Thyroid gland (tissue), 4 donors: ENCODE results near the gene STRIP2.

Experiments used
- POLR2A ChIP-seq, 2 donors: fragments of 450-650 bp; IDR thresholded peaks; one replicate each; pipeline ENCODE4 v1.6.1; 2017; ENCODE audit warnings: antibody characterized with exemption in 2 of 2, mild to moderate bottlenecking in 2 of 2, moderate library complexity in 1 of 2
- TF ChIP-seq, protein P1 (sequence below), 6 experiments: fragments of 200-600 bp in 3 of 6; fragments of 450-650 bp in 3 of 6; sonication (generic) in 3 of 6; IDR thresholded peaks; one replicate each; pipeline ENCODE4 v1.5.1; 2016 to 2019; ENCODE audit warnings: antibody characterized with exemption in 6 of 6, mild to moderate bottlenecking in 2 of 6, inconsistent platforms in 1 of 6, moderate library complexity in 1 of 6

DNA sequence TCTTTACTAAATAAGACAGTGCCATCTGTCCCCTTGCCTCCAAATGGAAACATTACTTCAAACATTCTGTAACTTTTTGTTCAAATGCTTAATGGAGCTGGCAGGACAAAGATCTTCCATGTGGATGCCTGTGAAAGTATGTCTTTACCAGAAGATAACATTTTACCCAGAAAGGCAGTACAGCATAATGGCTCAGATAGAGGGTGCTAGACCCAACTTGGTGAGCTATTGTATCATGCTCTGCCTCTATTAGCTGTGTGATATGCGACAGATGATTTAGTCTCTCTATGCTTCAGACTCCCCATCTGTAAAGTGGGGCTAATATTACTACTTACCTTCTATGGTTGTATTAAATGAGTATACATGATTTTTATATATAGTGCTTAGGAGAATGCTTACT, 59.3 kb downstream of the STRIP2 start:
- TF ChIP-seq, protein P1, sequence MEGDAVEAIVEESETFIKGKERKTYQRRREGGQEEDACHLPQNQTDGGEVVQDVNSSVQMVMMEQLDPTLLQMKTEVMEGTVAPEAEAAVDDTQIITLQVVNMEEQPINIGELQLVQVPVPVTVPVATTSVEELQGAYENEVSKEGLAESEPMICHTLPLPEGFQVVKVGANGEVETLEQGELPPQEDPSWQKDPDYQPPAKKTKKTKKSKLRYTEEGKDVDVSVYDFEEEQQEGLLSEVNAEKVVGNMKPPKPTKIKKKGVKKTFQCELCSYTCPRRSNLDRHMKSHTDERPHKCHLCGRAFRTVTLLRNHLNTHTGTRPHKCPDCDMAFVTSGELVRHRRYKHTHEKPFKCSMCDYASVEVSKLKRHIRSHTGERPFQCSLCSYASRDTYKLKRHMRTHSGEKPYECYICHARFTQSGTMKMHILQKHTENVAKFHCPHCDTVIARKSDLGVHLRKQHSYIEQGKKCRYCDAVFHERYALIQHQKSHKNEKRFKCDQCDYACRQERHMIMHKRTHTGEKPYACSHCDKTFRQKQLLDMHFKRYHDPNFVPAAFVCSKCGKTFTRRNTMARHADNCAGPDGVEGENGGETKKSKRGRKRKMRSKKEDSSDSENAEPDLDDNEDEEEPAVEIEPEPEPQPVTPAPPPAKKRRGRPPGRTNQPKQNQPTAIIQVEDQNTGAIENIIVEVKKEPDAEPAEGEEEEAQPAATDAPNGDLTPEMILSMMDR (IDR thresholded peaks at IDR 0.05) = no peak
- TF ChIP-seq POLR2A (IDR thresholded peaks at IDR 0.05) = no peak
